CD14-positive monocyte (primary cell): ENCODE data around the gene CCRL2. TPM values are rescaled to one million over a fixed set of nuclear protein-coding genes. Genes with fewer than 3 reads are reported as not detected.

ENCODE experiments used
- DNase-seq, 3 donors: peaks; one replicate each; pipeline ENCODE4 v3.0.0-alpha.2; 2011 to 2022
- H2AFZ ChIP-seq: 2 replicates; pipeline ENCODE4 v1.6.0; 2012; ENCODE audit warnings: mild to moderate bottlenecking, low read depth, low read length, inconsistent platforms; ENCODE audit not compliant: insufficient read depth, poor library complexity, severe bottlenecking
- H3K27ac ChIP-seq, 2 donors: 1 replicate in 1 of 2; 2 replicates in 1 of 2; pipeline ENCODE4 v1.5.1; 2012 to 2013; ENCODE audit warnings: low read length in 2 of 2, control low read depth in 1 of 2, inconsistent platforms in 1 of 2, low read depth in 1 of 2, mild to moderate bottlenecking in 1 of 2
- H3K27me3 ChIP-seq, 2 donors: one replicate each; pipeline versions ENCODE4 v1.6.0 to v1.6.1; 2011 to 2013; ENCODE audit warnings: low read length in 2 of 2; ENCODE audit not compliant: control insufficient read depth in 2 of 2, insufficient read depth in 2 of 2
- H3K36me3 ChIP-seq, 2 donors: replicated peaks in 1 of 2; 1 replicate in 1 of 2; 2 replicates in 1 of 2; pipeline versions ENCODE4 v1.5.1 to v1.6.1; 2012 to 2013; ENCODE audit warnings: low read length in 2 of 2, control low read depth in 1 of 2, inconsistent platforms in 1 of 2, mild to moderate bottlenecking in 1 of 2; ENCODE audit not compliant: insufficient read depth in 2 of 2, control insufficient read depth in 1 of 2
- H3K4me1 ChIP-seq, 2 donors: 1 replicate in 1 of 2; 2 replicates in 1 of 2; pipeline versions ENCODE4 v1.5.1 to v1.6.1; 2012 to 2013; ENCODE audit warnings: low read length in 2 of 2, control low read depth in 1 of 2, inconsistent platforms in 1 of 2, mild to moderate bottlenecking in 1 of 2, moderate library complexity in 1 of 2; ENCODE audit not compliant: insufficient read depth in 2 of 2, control insufficient read depth in 1 of 2
- H3K4me2 ChIP-seq: replicated peaks from 2 replicates; pipeline ENCODE3; 2012; ENCODE audit warnings: low read length, moderate library complexity, mild to moderate bottlenecking; ENCODE audit not compliant: poor library complexity, severe bottlenecking; ENCODE audit errors: extremely low read depth
- H3K4me3 ChIP-seq, 3 experiments: fragments of 200-600 bp in 1 of 3; sonication (generic) in 1 of 3; replicated peaks in 1 of 3; 1 replicate in 2 of 3; 2 replicates in 1 of 3; pipeline ENCODE4 v1.5.1; 2011 to 2013; ENCODE audit warnings: low read length in 3 of 3, mild to moderate bottlenecking in 3 of 3, control low read depth in 2 of 3, low read depth in 2 of 3, inconsistent platforms in 1 of 3, moderate library complexity in 1 of 3
- H3K79me2 ChIP-seq: 2 replicates; pipeline ENCODE4 v1.6.0; 2012; ENCODE audit warnings: mild to moderate bottlenecking, control low read depth, inconsistent platforms, low read length, moderate library complexity; ENCODE audit not compliant: insufficient read depth
- H3K9ac ChIP-seq: 2 replicates; pipeline ENCODE4 v1.6.0; 2017; ENCODE audit warnings: low read length, mild to moderate bottlenecking; ENCODE audit not compliant: insufficient read depth, poor library complexity, severe bottlenecking
- H3K9me3 ChIP-seq, 2 donors: replicated peaks in 1 of 2; 1 replicate in 1 of 2; 2 replicates in 1 of 2; pipeline versions ENCODE4 v1.5.1 to v1.6.1; 2012 to 2013; ENCODE audit warnings: low read length in 2 of 2, control low read depth in 1 of 2; ENCODE audit not compliant: control insufficient read depth in 1 of 2, insufficient read depth in 1 of 2
- H4K20me1 ChIP-seq: 2 replicates; pipeline ENCODE4 v1.6.0; 2012; ENCODE audit warnings: mild to moderate bottlenecking, low read length, control low read depth, moderate library complexity; ENCODE audit not compliant: insufficient read depth
- H3K27ac Mint-ChIP-seq, 7 donors: one replicate each; pipeline ENCODE4 v1.8.0; 2020; ENCODE audit warnings: mild to moderate bottlenecking in 7 of 7, mixed read lengths in 7 of 7, moderate library complexity in 6 of 7, inconsistent platforms in 2 of 7
- H3K27me3 Mint-ChIP-seq, 3 donors: one replicate each; pipeline ENCODE4 v1.8.0; 2021 to 2022; ENCODE audit warnings: low read depth in 3 of 3, mild to moderate bottlenecking in 3 of 3, mixed read lengths in 3 of 3, moderate library complexity in 3 of 3, inconsistent platforms in 1 of 3
- H3K36me3 Mint-ChIP-seq, 2 donors: one replicate each; pipeline ENCODE4 v1.8.0; 2020; ENCODE audit warnings: mixed read lengths in 2 of 2, inconsistent platforms in 1 of 2, mild to moderate bottlenecking in 1 of 2
- H3K4me1 Mint-ChIP-seq: one replicate; pipeline ENCODE4 v1.8.0; 2020; ENCODE audit warnings: mild to moderate bottlenecking, mixed read lengths
- H3K4me3 Mint-ChIP-seq, 2 donors: one replicate each; pipeline ENCODE4 v1.8.0; 2020; ENCODE audit warnings: mild to moderate bottlenecking in 2 of 2, mixed read lengths in 2 of 2, moderate library complexity in 1 of 2
- H3K9me3 Mint-ChIP-seq, 7 donors: one replicate each; pipeline ENCODE4 v1.8.0; 2020 to 2022; ENCODE audit warnings: mixed read lengths in 7 of 7, mild to moderate bottlenecking in 6 of 7, moderate library complexity in 6 of 7, inconsistent platforms in 2 of 7
- CTCF ChIP-seq: fragments of 200-600 bp; IDR thresholded peaks from one replicate; pipeline ENCODE4 v1.8.0; 2022; ENCODE audit warnings: antibody characterized with exemption, mild to moderate bottlenecking
- WGBS: methylation state at CpG from one replicate; pipeline ENCODE4 v1.1.5; 2013; ENCODE audit warnings: missing lambda C conversion rate; ENCODE audit not compliant: insufficient coverage; 5-methylcytosine and 5-hydroxymethylcytosine counted together
- intact Hi-C, 2 donors: fragments of 100-400 bp; cut with micrococcal nuclease; formaldehyde crosslinking; loops; one replicate each; pipeline versions ENCODE4 v1.15.0 to v1.15.1; 2023
- polyA plus RNA-seq, 3 donors: library from polyadenylated mRNA; depleted of rRNA in 1 of 3; unstranded in 2 of 3; stranded (reverse) in 1 of 3; fragments of 300-500 nt in 2 of 3; fragments of >200 nt in 1 of 3; fragmentation: Illumina TruSeq in 2 of 3; gene quantifications; 1 replicate in 2 of 3; 2 replicates in 1 of 3; pipeline ENCODE4 v1.2.3, GENCODE V29; 2012 to 2021

The CCRL2 gene
- polyA plus RNA-seq, 3 donors, result 10.2 to 15.3 (median 11.7) TPM

- TF ChIP-seq CTCF, result no peak
- WGBS, result 81% methylated on average over 2 of the region's 2 CpGs
- H3K27me3 ChIP-seq, result no peaks in the 10 kb centered on the region
Observed at GRCh38 chr3:46393011-46393410, 14.0 kb upstream of the CCRL2 start.

GRCh38 chr3:46393554-46394434 lies 13.3 kb upstream of the CCRL2 start:
- Histone ChIP-seq H3K9me3 (no peaks in the 10 kb centered on the region), H3K4me3 (no peak overlapping the region), H3K27me3 (no peaks in the 10 kb centered on the region), H2AFZ (no peak overlapping the region), H3K9ac (no peak overlapping the region), H3K36me3 (no peaks in the 10 kb centered on the region), H3K4me2 (no peak overlapping the region), H3K27ac (no peak overlapping the region), H4K20me1 (no peaks in the 10 kb centered on the region), H3K79me2 (no peaks in the 10 kb centered on the region), H3K4me1 (peaks cover 37 to 45% of the 10 kb centered on the region in 2 donors)
- H3K27ac Mint-ChIP-seq, result peak overlapping the region; percentile 19 to 88 (median 69)
- TF ChIP-seq CTCF, result no peak
- H3K4me3 Mint-ChIP-seq, result no peak overlapping the region
- WGBS, result 60% methylated on average over 5 of the region's 8 CpGs
- H3K27me3 Mint-ChIP-seq, result peaks cover 0 to 4% (median 0%) of the 10 kb centered on the region in 3 donors
- DNase-seq, result peak in 2 of 3 donors; percentile 79 to 82
- peaks cover 0 to 2% (median 0%) of the 10 kb centered on the region in 7 donors for H3K9me3 Mint-ChIP-seq
- peaks cover 47% of the 10 kb centered on the region for H3K4me1 Mint-ChIP-seq
- intact Hi-C loops, result no loop called here
- peaks cover 0 to 5% of the 10 kb centered on the region in 2 donors for H3K36me3 Mint-ChIP-seq

More at GRCh38 chr3:46393011-46393410, 14.0 kb upstream of the CCRL2 start:
- Histone ChIP-seq H2AFZ (no peak overlapping the region), H3K4me2 (no peak overlapping the region), H3K9ac (no peak overlapping the region), H3K27ac (no peak overlapping the region), H4K20me1 (no peaks in the 10 kb centered on the region), H3K4me1 (peaks cover 37 to 45% of the 10 kb centered on the region in 2 donors), H3K36me3 (no peaks in the 10 kb centered on the region), H3K4me3 (no peak overlapping the region), H3K9me3 (peaks cover 0 to under 1% of the 10 kb centered on the region in 2 donors), H3K79me2 (no peaks in the 10 kb centered on the region)
- H3K27me3 Mint-ChIP-seq, result peaks cover 0 to 4% (median 0%) of the 10 kb centered on the region in 3 donors
- H3K27ac Mint-ChIP-seq, result peak overlapping the region in 5 of 7 donors; percentile 19 to 79 (median 46)
- no peak overlapping the region for H3K4me3 Mint-ChIP-seq
- peaks cover 47% of the 10 kb centered on the region for H3K4me1 Mint-ChIP-seq
- peaks cover 0 to 2% (median 0%) of the 10 kb centered on the region in 7 donors for H3K9me3 Mint-ChIP-seq
- DNase-seq, result no peak
- peaks cover 0 to 5% of the 10 kb centered on the region in 2 donors for H3K36me3 Mint-ChIP-seq
- intact Hi-C loops, result no loop called here
